Measurements from ENCODE around the gene OR5AN1. TPM values are rescaled to one million over a fixed set of nuclear protein-coding genes. Genes with fewer than 3 reads are reported as not detected.

OR5AN1 gene
- total and polyA plus RNA-seq, 3 experiments from 2014 or later, result not detected

DNA sequence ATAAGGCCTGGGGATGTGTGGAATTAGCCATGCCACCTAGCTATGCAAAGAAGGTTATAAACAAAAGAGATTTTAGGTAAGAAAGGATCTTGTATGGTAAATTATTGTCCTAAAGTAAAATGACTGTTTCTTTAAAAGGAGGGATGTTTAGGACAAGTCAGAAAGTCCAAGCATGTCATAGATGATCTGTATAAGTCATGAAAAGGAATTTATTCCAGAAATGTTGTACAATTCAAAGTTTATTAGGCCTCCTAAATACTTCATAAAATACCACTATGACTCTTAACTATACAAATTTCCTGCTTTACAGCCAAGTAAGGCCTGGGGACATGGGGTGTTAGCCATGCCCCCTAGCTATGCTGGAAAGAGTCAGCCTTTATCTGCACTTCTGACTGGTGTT, 44.9 kb downstream of the OR5AN1 start:
- ChIA-PET POLR2A (no interaction called here), CTCF (interaction anchor here (1.0 kb wide), 1 partner anchor 11 kb away, joined by 4 read pairs; no protein-coding TSS in a partner anchor)
- no peak overlapping the region for H3K27ac ChIP-seq (ENCODE audit: low read depth, low read length)
- no peak overlapping the region for H3K4me3 Mint-ChIP-seq
- no peaks in the 10 kb centered on the region for H3K9me3 ChIP-seq (ENCODE audit: low read length)
- H3K9me3 Mint-ChIP-seq, result peaks cover 6 to 20% (median 9%) of the 10 kb centered on the region in 5 donors
- no peak overlapping the region for H3K4me3 ChIP-seq (ENCODE audit: low read length)
- no peaks in the 10 kb centered on the region for H3K27me3 ChIP-seq (ENCODE audit: insufficient read depth, low read length, poor library complexity, severe bottlenecking)
- no peak overlapping the region for H3K27ac Mint-ChIP-seq
- no peaks in the 10 kb centered on the region for H3K4me1 ChIP-seq (ENCODE audit: insufficient read depth, low read length)
- no peaks in the 10 kb centered on the region for H3K4me1 Mint-ChIP-seq
- DNase-seq, result no peak
- no peaks in the 10 kb centered on the region for H3K36me3 ChIP-seq (ENCODE audit: insufficient read depth, low read length)
- no peaks in the 10 kb centered on the region for H3K36me3 Mint-ChIP-seq
- H3K27me3 Mint-ChIP-seq, result peaks cover 0 to 6% of the 10 kb centered on the region in 2 donors

- no peaks in the 10 kb centered on the region for H3K4me1 ChIP-seq (ENCODE audit: insufficient read depth, low read length)
- Mint-ChIP-seq H3K27ac (no peak overlapping the region), H3K4me1 (peaks cover 0 to 9% (median 0%) of the 10 kb centered on the region in 3 donors), H3K36me3 (peaks cover 0 to 5% (median 0%) of the 10 kb centered on the region in 3 donors), H3K4me3 (no peak overlapping the region), H3K9me3 (peaks cover 5 to 25% (median 9%) of the 10 kb centered on the region in 5 donors), H3K27me3 (peaks cover 8 to 50% of the 10 kb centered on the region in 2 donors)
- ChIA-PET POLR2A (no interaction called here), CTCF (no interaction called here)
- H3K9me3 ChIP-seq (ENCODE audit: low read length), result no peaks in the 10 kb centered on the region
- no peak overlapping the region for H3K27ac ChIP-seq (ENCODE audit: low read depth, low read length)
- H3K27me3 ChIP-seq (ENCODE audit: insufficient read depth, low read length, poor library complexity, severe bottlenecking), result no peaks in the 10 kb centered on the region
- H3K36me3 ChIP-seq (ENCODE audit: insufficient read depth, low read length), result no peaks in the 10 kb centered on the region
- no peak overlapping the region for H3K4me3 ChIP-seq (ENCODE audit: low read length)
- no peak for DNase-seq
These were observed 55.0 kb downstream of the OR5AN1 start for GRCh38 chr11:59413646-59414045.

DNA sequence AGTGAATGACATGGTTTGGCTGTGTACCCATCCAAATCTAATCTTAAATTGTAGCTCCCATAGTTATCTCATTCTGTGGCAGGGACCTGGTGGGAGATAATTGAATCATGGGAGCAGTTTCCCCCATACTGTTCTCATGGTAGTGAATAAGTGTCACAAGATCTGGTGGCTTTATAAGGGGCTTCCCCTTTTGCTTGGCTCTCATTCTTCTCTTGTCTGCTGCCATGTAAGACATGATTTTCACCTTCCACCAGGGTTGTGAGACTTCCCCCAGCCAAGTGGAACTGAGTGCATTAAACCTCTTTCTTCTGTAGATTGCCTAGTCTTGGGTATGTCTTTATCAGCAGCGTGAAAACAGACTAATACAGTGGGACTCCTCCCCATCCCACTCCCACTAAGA, 56.4 kb downstream of the OR5AN1 start:
- Mint-ChIP-seq H3K4me1 (peaks cover 0 to 9% (median 0%) of the 10 kb centered on the region in 3 donors), H3K27ac (no peak overlapping the region), H3K9me3 (peaks cover 3 to 11% (median 4%) of the 10 kb centered on the region in 5 donors), H3K4me3 (no peak overlapping the region), H3K36me3 (peaks cover 0 to 2% (median 0%) of the 10 kb centered on the region in 3 donors), H3K27me3 (peaks cover 8 to 63% of the 10 kb centered on the region in 2 donors)
- no peaks in the 10 kb centered on the region for H3K36me3 ChIP-seq (ENCODE audit: insufficient read depth, low read length)
- no peak overlapping the region for H3K27ac ChIP-seq (ENCODE audit: low read depth, low read length)
- no peaks in the 10 kb centered on the region for H3K9me3 ChIP-seq (ENCODE audit: low read length)
- no peak overlapping the region for H3K4me3 ChIP-seq (ENCODE audit: low read length)
- ChIA-PET CTCF (no interaction called here), POLR2A (no interaction called here)
- H3K27me3 ChIP-seq (ENCODE audit: insufficient read depth, low read length, poor library complexity, severe bottlenecking), result no peaks in the 10 kb centered on the region
- no peak for DNase-seq
- no peaks in the 10 kb centered on the region for H3K4me1 ChIP-seq (ENCODE audit: insufficient read depth, low read length)

DNA sequence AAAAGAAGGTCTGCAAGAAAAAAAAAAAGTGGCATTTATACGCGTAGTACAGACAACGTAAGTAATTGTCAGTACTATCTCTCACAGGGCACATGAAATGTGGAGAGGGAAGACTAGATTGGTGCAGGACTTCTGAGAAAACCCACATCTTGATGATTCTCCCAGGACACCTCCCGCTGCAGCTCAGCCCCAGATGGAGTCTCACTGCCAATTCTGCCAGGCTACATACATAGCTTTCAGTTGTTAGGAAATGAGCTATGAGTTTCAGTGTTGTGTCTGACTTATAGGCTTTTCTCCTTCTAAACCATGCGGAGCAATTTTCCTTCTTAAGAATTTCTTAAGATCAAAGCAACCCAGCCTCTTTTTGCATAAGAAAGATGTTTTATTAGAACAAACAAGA, 57.9 kb downstream of the OR5AN1 start:
- no peak overlapping the region for H3K27ac Mint-ChIP-seq
- ChIA-PET POLR2A (no interaction called here), CTCF (no interaction called here)
- peaks cover 8 to 63% of the 10 kb centered on the region in 2 donors for H3K27me3 Mint-ChIP-seq
- peak overlapping the region in 1 of 7 donors; percentile 24 for H3K4me3 Mint-ChIP-seq
- H3K4me1 Mint-ChIP-seq, result peaks cover 0 to 9% (median 0%) of the 10 kb centered on the region in 3 donors
- peaks cover 0 to 6% (median 0%) of the 10 kb centered on the region in 5 donors for H3K9me3 Mint-ChIP-seq
- H3K9me3 ChIP-seq (ENCODE audit: low read length), result no peaks in the 10 kb centered on the region
- no peaks in the 10 kb centered on the region for H3K36me3 Mint-ChIP-seq
- no peaks in the 10 kb centered on the region for H3K4me1 ChIP-seq (ENCODE audit: insufficient read depth, low read length)
- no peak overlapping the region for H3K27ac ChIP-seq (ENCODE audit: low read depth, low read length)
- no peak overlapping the region for H3K4me3 ChIP-seq (ENCODE audit: low read length)
- DNase-seq, result no peak
- no peaks in the 10 kb centered on the region for H3K27me3 ChIP-seq (ENCODE audit: insufficient read depth, low read length, poor library complexity, severe bottlenecking)
- no peaks in the 10 kb centered on the region for H3K36me3 ChIP-seq (ENCODE audit: insufficient read depth, low read length)

GRCh38 chr11:59417023-59417422, 58.3 kb downstream of the OR5AN1 start:
- Histone ChIP-seq H3K36me3 (ENCODE audit: insufficient read depth, low read length) (no peaks in the 10 kb centered on the region), H3K27me3 (ENCODE audit: insufficient read depth, low read length, poor library complexity, severe bottlenecking) (no peaks in the 10 kb centered on the region), H3K4me1 (ENCODE audit: insufficient read depth, low read length) (no peaks in the 10 kb centered on the region), H3K4me3 (ENCODE audit: low read length) (no peak overlapping the region), H3K9me3 (ENCODE audit: low read length) (no peaks in the 10 kb centered on the region), H3K27ac (ENCODE audit: low read depth, low read length) (no peak overlapping the region)
- Mint-ChIP-seq H3K36me3 (no peaks in the 10 kb centered on the region), H3K27ac (no peak overlapping the region), H3K4me1 (peaks cover 0 to 9% (median 0%) of the 10 kb centered on the region in 3 donors), H3K9me3 (peaks cover 0 to 6% (median 0%) of the 10 kb centered on the region in 5 donors), H3K4me3 (no peak overlapping the region), H3K27me3 (peaks cover 8 to 63% of the 10 kb centered on the region in 2 donors)
- peak in 1 of 5 donors; percentile 21 for DNase-seq
- ChIA-PET CTCF (no interaction called here), POLR2A (no interaction called here)

GRCh38 chr11:59418156-59418555, 59.5 kb downstream of the OR5AN1 start:
- Mint-ChIP-seq H3K9me3 (no peaks in the 10 kb centered on the region), H3K27ac (no peak overlapping the region), H3K4me1 (peaks cover 0 to 9% (median 0%) of the 10 kb centered on the region in 3 donors), H3K27me3 (peaks cover 8 to 56% of the 10 kb centered on the region in 2 donors), H3K36me3 (no peaks in the 10 kb centered on the region), H3K4me3 (no peak overlapping the region)
- CTCF ChIA-PET, result no interaction called here
- Histone ChIP-seq H3K9me3 (ENCODE audit: low read length) (no peaks in the 10 kb centered on the region), H3K27ac (ENCODE audit: low read depth, low read length) (no peak overlapping the region), H3K27me3 (ENCODE audit: insufficient read depth, low read length, poor library complexity, severe bottlenecking) (no peaks in the 10 kb centered on the region), H3K36me3 (ENCODE audit: insufficient read depth, low read length) (no peaks in the 10 kb centered on the region), H3K4me3 (ENCODE audit: low read length) (no peak overlapping the region), H3K4me1 (ENCODE audit: insufficient read depth, low read length) (no peaks in the 10 kb centered on the region)
- DNase-seq, result no peak
- POLR2A ChIA-PET, result no interaction called here

Other genes with a start within 250 kb of the OR5AN1 start
- 10 to 100 TPM; 71.1 to 73.5 TPM for gene FAM111A, start 216.0 kb upstream of the OR5AN1 start, total RNA-seq
- 31.7 TPM for gene FAM111A, start 216.0 kb upstream of the OR5AN1 start, polyA plus RNA-seq
- gene DTX4, start 186.8 kb upstream of the OR5AN1 start, total RNA-seq, result under 1 TPM; 0.24 to 0.38 TPM
- 0.98 TPM for gene DTX4, start 186.8 kb upstream of the OR5AN1 start, polyA plus RNA-seq
- 1 to 10 TPM; 1.2 to 1.5 TPM for gene MPEG1, start 146.0 kb upstream of the OR5AN1 start, total RNA-seq
- gene MPEG1, start 146.0 kb upstream of the OR5AN1 start, polyA plus RNA-seq, result not detected
- gene OR5A2, start 67.5 kb downstream of the OR5AN1 start, total RNA-seq, result not detected
- gene OR5A2, start 67.5 kb downstream of the OR5AN1 start, polyA plus RNA-seq, result not detected
- not detected for gene OR5A1, start 77.6 kb downstream of the OR5AN1 start, total RNA-seq
- not detected for gene OR5A1, start 77.6 kb downstream of the OR5AN1 start, polyA plus RNA-seq
- not detected for gene OR4D6, start 98.1 kb downstream of the OR5AN1 start, total RNA-seq
- gene OR4D6, start 98.1 kb downstream of the OR5AN1 start, polyA plus RNA-seq, result not detected
- gene OR4D10, start 114.4 kb downstream of the OR5AN1 start, total RNA-seq, result not detected
- not detected for gene OR4D10, start 114.4 kb downstream of the OR5AN1 start, polyA plus RNA-seq
- not detected for gene OR4D11, start 144.7 kb downstream of the OR5AN1 start, total RNA-seq
- not detected for gene OR4D11, start 144.7 kb downstream of the OR5AN1 start, polyA plus RNA-seq
- gene OR4D9, start 152.6 kb downstream of the OR5AN1 start, total RNA-seq, result not detected
- not detected for gene OR4D9, start 152.6 kb downstream of the OR5AN1 start, polyA plus RNA-seq